GM13977 (cell line): ENCODE measurements around the gene STARD13.

Source experiments
- DNase-seq: peaks from one replicate; pipeline ENCODE4 v3.0.0; 2012; ENCODE audit warnings: low spot score
- in situ Hi-C: fragments of 300-500 bp; cut with MboI; formaldehyde crosslinking; loops from one replicate; pipeline ENCODE4 v1.12.0; 2022; ENCODE audit warnings: low sequenced_read_pairs, low pct_unique_long_range_greater_than_20kb, mixed read lengths, inconsistent platforms; ENCODE audit not compliant: unreplicated experiment
- TF ChIP-seq, protein P1 (sequence below): IDR thresholded peaks from 2 replicates; pipeline ENCODE4 v1.5.1; 2012; ENCODE audit warnings: mild to moderate bottlenecking, control low read depth; ENCODE audit not compliant: insufficient read depth; ENCODE audit errors: extremely low read depth, missing control alignments

Gene STARD13

DNA sequence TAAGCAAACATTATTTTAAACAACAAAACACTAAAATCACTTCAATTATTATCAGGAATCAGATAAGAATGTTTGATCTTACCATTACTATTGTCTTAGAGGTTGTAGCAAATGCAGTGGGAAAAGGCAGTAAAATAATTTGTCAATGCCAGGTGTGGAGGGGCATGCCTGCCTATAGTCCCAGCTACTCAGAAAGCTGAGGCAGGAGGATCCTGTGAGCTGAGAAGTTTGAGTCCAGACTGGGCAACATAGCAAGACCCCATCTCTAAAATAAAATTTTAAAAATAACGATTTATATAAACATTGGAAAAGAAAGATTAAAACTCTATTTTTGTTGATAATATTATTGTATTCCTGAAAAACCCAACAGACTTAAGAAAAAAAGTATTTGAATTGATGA lies 202.5 kb downstream of the STARD13 start:
- in situ Hi-C loops = no loop called here
- TF ChIP-seq, protein P1, sequence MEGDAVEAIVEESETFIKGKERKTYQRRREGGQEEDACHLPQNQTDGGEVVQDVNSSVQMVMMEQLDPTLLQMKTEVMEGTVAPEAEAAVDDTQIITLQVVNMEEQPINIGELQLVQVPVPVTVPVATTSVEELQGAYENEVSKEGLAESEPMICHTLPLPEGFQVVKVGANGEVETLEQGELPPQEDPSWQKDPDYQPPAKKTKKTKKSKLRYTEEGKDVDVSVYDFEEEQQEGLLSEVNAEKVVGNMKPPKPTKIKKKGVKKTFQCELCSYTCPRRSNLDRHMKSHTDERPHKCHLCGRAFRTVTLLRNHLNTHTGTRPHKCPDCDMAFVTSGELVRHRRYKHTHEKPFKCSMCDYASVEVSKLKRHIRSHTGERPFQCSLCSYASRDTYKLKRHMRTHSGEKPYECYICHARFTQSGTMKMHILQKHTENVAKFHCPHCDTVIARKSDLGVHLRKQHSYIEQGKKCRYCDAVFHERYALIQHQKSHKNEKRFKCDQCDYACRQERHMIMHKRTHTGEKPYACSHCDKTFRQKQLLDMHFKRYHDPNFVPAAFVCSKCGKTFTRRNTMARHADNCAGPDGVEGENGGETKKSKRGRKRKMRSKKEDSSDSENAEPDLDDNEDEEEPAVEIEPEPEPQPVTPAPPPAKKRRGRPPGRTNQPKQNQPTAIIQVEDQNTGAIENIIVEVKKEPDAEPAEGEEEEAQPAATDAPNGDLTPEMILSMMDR = no peak
- DNase-seq = no peak

DNA sequence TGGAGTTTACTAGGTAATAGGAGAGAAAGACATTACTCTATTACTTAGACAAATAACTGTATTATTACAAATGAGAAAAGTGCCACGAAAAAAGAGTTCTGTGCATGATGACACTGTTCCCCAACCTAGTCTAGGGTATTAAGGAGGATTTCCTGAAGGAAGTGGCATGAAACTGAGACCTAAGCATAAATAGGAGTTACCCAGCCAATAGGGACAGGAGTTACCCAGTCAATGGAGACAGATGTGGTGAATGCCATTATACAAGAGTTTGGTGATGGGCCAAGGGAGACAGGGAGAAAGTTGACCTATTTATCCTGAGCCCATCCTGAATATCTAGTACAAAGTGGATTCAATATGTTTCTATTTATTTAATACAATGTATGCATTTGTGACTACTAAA lies 203.9 kb downstream of the STARD13 start:
- in situ Hi-C loops = no loop called here
- DNase-seq = no peak
- TF ChIP-seq, protein P1 = no peak

DNA sequence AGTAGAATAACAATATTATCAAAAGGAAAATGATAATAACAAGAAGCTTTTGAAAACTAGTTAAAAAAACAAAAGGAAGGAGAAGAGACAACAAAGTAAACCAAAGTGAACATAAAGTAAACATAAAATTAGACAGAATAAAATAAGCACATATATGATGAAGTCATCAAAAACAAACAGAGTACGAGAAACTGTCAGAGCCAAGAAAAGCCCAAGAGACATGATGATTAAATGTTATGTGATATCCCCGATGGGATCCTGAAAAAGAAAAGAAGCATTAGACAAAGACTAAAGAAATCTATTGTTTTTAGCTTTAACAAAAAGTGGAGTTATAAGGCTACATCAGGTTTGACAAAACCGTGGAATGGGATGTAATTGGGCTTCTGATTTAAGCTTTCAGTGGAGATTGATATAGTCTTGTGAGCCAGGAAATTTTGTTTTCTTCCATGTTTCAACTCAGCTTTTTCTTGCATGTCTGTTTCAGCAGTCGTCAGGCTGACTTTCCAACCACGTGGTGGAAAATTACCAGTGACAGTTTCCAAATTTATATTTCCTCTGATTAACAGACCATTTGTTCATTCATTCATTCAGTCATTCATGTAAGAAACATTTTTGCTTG lies 204.5 kb downstream of the STARD13 start:
- DNase-seq = no peak
- in situ Hi-C loops = no loop called here
- TF ChIP-seq, protein P1 = no peak

DNA sequence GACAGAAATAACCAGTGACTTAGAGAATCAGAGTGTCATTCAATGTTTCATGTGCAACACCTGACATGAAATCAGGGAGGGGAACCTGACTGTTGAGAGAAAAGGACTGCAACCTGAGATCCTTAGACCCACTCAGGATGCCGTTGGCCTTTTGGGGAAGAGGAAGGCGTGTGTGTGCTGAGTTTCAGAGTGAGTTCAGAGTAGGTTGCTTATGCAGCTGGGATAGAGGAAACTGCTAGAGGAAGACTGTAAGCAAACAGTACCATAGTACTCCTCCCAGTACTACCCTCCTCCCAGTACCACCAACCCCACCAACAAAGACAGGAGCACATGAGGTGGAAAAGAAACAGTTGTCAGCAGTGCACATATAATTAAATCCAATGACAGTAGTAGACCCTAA lies 205.6 kb downstream of the STARD13 start:
- DNase-seq = no peak

DNA sequence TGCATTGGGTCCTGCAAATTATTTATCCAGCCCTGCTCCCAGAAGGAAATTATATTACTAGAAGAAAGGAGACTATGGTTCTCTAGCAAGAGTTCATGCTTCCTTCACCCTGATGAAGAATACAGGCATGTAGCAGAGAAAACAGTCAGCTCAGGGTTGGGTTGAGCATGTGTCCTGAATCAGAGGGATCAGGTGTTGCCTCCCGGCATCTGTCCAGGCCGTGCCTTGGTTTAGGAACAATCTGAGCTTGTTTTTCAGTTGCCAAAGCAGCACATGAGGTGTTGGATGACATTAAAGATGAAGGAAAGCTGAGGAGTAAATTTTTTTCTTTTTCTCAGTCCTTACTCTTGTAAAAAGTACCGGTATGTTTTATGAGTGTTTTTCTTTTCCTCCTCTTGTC lies 207.3 kb downstream of the STARD13 start:
- in situ Hi-C loops = no loop called here
- DNase-seq = no peak
- TF ChIP-seq, protein P1 = no peak

More for the DNA sequence above, 205.6 kb downstream of the STARD13 start:
- in situ Hi-C loops = no loop called here
- TF ChIP-seq, protein P1 = no peak

DNA sequence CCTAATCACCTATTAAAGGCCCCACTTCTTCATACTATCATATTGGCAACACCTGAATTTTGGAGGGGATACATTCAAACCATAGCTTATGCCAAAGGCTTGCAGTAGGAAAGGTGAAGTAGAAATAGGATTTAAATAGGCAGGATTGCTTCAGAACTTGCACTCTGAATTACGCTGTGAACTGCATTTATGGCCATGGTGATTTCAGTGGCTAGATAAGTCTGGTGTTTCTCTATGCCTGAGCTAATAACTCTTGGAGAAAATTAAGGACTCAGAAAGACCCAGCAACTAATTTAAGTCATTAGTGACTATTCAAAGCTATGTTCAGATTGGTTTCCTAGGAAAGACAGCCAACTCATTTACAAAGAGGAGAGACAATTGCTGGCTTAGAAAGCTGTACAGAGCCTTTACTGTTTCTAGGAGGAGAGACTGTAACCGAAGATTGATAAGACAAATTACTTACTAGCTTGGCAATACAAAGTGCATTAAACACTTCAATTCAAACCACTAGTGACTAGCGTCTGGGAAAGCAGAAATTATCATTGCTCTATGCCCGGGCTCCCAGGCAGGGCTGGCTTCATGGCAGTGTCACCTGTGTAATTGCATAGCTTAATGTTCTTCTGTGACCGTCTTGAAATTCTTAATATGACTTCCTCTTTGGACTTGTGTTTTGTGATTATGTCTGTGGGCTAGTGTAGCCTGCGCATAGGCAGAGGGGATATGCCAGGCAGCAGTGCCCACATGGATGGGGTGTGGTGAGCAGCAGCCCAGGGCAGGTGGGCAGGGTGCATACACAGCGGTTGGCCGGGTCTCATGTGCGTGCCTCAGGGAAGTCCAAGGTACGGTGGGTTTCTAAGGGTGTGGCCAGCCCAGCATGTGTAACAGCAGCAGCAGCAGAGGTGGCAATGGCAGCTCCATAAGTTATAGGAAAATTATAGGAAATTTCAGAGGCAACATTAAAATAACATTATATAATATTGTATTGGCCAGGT lies 209.3 kb downstream of the STARD13 start:
- in situ Hi-C loops = no loop called here
- TF ChIP-seq, protein P1 = no peak
- no peak for DNase-seq
